HG03103 (cell line): ENCODE measurements around the gene AWAT1.
"Not testable (repeated sequence)": the region's sequence is repeated elsewhere in the genome, so short reads cannot be mapped to it uniquely, and the experiment has no call there.

Experiments used
- ATAC-seq: cut with Tn5 transposase; IDR thresholded peaks from one replicate; pipeline ENCODE4 v1.9.1; 2021; ENCODE audit warnings: low read depth; ENCODE audit not compliant: unreplicated experiment

The AWAT1 gene

DNA sequence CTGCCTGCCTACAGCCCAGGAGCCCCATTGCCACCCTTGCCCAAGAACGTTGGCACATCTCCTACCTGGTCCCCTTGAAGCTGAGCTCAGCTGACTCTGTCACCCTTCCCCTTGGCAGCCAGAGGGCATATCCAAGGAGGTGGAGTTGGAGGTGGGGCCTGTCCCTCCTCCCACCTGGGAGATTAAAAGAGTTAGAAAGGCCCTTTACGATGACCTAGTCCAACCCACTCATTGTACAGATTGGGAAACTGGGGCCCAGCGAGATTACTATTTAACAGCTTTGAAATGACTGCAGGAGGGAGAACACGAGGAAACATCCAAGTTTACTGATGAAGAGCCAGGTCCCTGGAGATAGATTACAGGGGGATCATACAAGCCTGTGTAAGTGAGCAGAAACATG lies 25.6 kb downstream of the AWAT1 start, which contains the start of gene P2RY4:
P2RY4 (minus strand) TSS at position 101 of the 400 bp plus-strand sequence. CDS start 580 bp downstream, outside the sequence.
- ATAC-seq, result no peak

DNA sequence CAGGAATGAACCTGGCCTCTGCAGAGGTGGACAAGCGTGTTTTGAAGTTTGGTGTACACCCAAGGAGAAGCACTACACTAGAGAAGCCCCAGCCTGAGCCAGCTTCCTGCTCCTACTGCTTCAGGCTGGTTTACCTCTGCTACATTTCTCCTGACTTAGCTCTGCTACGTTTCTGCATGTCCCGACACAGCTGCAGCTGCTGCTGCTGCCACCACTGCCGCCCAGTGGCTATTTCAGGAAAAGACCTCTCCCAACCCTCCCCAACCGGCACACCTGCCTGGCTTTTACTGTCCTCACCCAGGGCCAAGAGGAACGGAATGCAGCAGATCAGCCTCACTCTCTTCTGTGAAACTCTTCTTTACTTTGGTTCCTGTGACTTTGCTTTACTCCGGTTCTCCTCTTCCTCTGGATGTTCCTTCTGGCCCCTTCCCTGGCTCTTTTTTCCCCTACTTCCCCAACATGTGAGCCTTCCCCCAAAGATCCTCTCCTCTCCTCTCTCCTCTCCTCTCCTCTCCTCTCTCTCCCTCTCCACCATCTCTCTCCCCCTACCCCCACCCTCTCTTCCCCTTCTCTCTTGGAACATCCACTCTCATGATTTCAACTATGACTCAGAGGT lies 28.6 kb downstream of the AWAT1 start:
- ATAC-seq, result no peak

DNA sequence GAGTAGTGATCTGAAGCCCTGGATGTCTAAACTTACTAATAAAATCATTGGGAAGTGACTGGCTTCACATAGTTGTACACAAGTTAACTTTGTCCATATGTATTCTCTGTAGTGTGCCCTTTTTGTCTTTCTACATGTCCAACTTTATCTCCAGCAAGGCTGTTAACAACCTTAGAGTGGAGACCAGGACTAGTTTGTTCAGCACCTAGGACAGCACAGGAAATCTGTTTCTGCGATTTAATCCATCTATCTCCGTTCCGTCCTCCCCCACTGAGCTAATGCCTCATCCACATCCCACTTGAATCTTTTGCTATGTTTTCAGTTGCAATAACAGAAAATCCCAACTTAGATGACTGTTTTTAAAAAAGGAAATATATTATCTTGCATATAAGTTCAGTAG lies 30.3 kb downstream of the AWAT1 start:
- ATAC-seq, result no peak

DNA sequence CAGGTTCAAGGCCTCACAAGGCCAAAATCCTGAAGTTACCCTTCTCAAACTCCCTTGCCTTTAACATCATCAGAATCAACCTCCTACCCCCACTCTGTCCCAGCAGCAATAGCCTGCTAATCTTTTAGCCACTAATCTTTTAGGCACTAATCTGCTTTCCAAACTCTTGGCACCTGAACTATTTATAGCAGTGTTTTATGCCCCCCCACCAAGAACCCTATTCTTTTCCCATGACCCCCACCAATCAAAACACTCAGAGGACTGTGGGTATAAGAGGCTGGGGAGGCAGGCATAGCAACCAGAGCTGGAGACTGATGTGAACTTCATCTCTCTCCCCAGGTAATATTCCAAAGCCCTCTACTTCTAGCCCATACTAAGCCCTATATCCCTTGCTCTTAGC lies 33.6 kb downstream of the AWAT1 start, which contains the start of gene ARR3:
ARR3 (plus strand) TSS at position 301 of the 400 bp plus-strand sequence. CDS start 1,052 bp downstream, outside the sequence.
- no peak for ATAC-seq

DNA sequence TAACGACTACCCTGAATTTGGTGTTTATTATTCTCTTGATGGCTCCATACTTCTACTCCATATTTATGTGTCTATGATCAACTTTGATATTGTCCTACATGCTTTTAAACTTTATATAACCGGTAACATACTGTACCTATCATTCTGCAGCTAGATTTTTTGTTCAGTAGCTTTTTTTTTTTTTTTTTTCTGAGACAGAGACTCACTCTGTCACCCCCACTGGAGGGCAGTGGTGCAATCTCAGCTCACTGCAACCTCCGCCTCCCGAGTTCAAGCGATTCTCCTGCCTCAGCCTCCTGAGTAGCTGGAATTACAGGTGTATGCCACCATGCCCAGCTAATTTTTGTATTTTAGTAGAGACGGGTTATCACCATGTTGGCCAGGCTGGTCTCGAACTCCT lies 39.6 kb downstream of the AWAT1 start:
- not testable (repeated sequence) for ATAC-seq

DNA sequence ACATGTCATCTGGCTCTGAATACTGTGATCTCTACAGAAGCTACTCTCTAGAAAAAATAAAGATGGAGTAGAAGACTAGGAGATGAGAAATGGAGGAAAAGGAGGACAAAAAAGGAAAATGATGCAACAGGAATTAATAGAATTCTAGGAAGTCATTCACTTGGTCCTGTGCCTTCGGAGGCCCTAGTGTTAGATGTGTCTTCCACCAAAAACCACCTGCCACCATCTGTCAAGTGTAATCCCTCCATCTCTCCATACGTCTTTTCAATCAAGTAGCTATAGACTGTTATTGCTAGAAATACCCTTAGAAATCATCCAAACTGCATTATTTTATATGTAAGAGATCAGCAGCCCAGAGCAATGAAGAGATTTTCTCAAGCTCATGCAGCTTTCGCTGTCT lies 44.6 kb downstream of the AWAT1 start:
- no peak for ATAC-seq

DNA sequence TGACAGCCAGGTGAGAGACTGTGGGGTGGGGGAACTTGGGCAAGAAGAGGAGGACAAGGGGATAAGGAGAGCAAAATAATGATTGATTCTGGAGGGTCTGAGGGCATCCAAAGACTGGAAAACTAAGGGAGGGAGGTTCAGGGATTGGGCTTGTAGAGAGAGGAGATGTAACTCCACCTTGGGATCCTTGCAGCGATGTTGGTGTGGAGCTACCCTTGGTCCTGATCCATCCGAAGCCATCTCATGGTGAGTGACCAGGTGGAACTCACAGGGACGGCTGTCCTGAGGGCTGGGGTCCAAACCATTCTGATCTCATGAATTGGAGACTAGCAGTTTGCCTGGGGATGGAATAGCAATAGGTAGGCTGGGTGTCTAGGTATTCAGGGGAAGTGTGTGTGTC lies 46.1 kb downstream of the AWAT1 start:
- no peak for ATAC-seq

DNA sequence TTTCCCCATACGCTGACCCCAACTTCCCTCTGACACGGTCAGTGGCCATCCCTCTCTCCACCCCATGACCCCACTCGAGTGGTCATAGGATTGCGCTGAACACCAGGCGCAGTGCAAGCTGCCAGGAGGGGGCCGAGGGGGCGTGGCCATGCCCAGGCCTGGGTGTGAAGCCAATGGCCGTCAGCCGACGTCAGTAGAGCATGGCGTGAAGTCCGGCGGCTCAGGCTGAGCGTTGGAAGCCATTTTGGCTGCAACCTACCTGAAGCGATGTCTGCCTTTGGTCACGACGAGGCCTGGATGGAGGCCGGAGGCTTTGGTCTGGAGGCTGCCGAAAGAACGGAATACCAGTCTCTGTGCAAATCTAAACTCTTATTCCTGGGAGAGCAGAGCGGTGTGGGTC lies 47.5 kb downstream of the AWAT1 start, which contains the start of gene RAB41:
RAB41 (plus strand) TSS at position 222 of the 400 bp plus-strand sequence; CDS start at position 268, 46 bp downstream.
- no peak for ATAC-seq

DNA sequence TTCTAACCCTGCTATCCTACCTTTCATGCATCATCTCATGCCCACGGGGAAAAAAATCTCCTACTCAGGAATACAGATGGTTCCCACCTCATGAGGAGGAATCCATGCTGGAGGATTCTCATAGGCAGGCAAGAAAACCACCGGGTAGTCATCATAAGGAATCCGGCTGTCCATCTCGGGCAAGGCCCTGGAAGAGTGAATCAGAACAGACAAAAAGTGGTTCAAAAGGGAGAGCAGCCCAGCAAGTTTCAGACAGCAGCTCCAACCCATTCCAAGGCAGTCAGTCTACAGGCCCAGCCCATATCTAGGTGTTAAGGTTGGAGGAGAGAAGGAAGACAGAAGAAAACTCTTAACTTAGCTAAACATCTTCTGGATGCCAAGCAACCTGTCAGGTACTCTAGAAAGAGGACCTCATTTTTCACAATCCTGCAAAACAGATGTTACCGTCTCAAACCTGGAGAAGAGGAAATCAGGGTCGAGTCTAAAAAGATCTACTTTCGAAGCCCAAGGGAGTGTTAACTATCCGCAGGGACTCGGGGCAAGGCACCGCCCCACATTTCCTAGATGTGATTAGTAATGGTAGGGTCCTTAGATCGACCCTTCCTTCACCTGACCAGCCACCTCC lies 54.8 kb downstream of the AWAT1 start:
- no peak for ATAC-seq
